HCT116 (cell line): Measurements from ENCODE around the gene WDR31. TPM values are rescaled to one million over a fixed set of nuclear protein-coding genes. Genes with fewer than 3 reads are reported as not detected.

Experiments
- ATAC-seq: fragments of 200-7000 bp; cut with Tn5 transposase; 2 replicates; pipeline ENCODE4 v1.9.1; 2020; ENCODE audit warnings: mild to moderate bottlenecking, moderate library complexity
- BruUV-seq: library from RNA; stranded (reverse); fragments of 400-500 nt; replicated peaks from 2 replicates; lab custom pipeline; 2021; lab: Mats Ljungman, UMichigan
- CTCF ChIA-PET: fragments of 300-600 bp; sonication (Branson Sonifier 250); formaldehyde crosslinking; loops from one replicate; lab custom pipeline; 2021; ENCODE audit warnings: antibody characterized with exemption; lab: Charles Lee
- POLR2A ChIA-PET: fragments of 300-600, 350-600 bp; sonication (Branson Sonifier 250); formaldehyde crosslinking; loops from one replicate; lab custom pipeline; 2021; ENCODE audit warnings: antibody characterized with exemption; lab: Charles Lee
- RAD21 ChIA-PET, 2 experiments: fragments of 300-600 bp; sonication (Branson Sonifier 250); formaldehyde crosslinking; loops; one replicate each; lab custom pipeline; 2023; ENCODE audit warnings: low total read pairs in 2 of 2; ENCODE audit not compliant: uncharacterized antibody in 2 of 2, unreplicated experiment in 2 of 2, low non-redundant PET in 1 of 2; lab: Charles Lee
- DNase-seq: peaks from one replicate; pipeline ENCODE4 v3.0.0-alpha.2; 2010; ENCODE audit warnings: low read depth, low spot score
- H2AFZ ChIP-seq: fragments of 200-600 bp; shearing (Covaris generic), sonication (generic); 2 replicates; pipeline ENCODE4 v1.6.1; 2017; ENCODE audit warnings: low read depth, mixed run types, mixed read lengths, antibody characterized with exemption, low read length; ENCODE audit not compliant: poor library complexity, severe bottlenecking
- H3K27ac ChIP-seq: 2 replicates; pipeline ENCODE4 v1.5.1; 2012; ENCODE audit warnings: low read depth, low read length
- H3K27me3 ChIP-seq: fragments of 200-600 bp; sonication (generic); 2 replicates; pipeline ENCODE4 v1.6.1; 2016; ENCODE audit warnings: mixed run types, low read length, mixed read lengths; ENCODE audit not compliant: insufficient read depth
- H3K36me3 ChIP-seq, 2 experiments: fragments of 200-500 bp in 1 of 2; fragments of 200-600 bp in 1 of 2; sonication (Bioruptor generic) in 1 of 2; sonication (generic) in 1 of 2; 2 replicates each; pipeline versions ENCODE4 v1.5.1 to v1.6.1; 2014 to 2016; ENCODE audit warnings: low read length in 2 of 2, inconsistent platforms in 1 of 2, mixed read lengths in 1 of 2, mixed run types in 1 of 2; ENCODE audit not compliant: insufficient read depth in 2 of 2, control insufficient read depth in 1 of 2
- H3K4me1 ChIP-seq, 2 experiments: fragments of 200-600 bp in 1 of 2; sonication (generic) in 1 of 2; 2 replicates each; pipeline versions ENCODE4 v1.5.1 to v1.6.1; 2012 to 2017; ENCODE audit warnings: low read length in 2 of 2, inconsistent platforms in 1 of 2, mild to moderate bottlenecking in 1 of 2, mixed read lengths in 1 of 2, mixed run types in 1 of 2, moderate library complexity in 1 of 2; ENCODE audit not compliant: insufficient read depth in 2 of 2, control insufficient read depth in 1 of 2
- H3K4me2 ChIP-seq: fragments of 200-600 bp; sonication (generic); 2 replicates; pipeline ENCODE4 v1.6.1; 2017; ENCODE audit warnings: mixed run types, low read length, mixed read lengths
- H3K4me3 ChIP-seq, 2 experiments: fragments of 200-600 bp in 1 of 2; sonication (generic) in 1 of 2; replicated peaks in 1 of 2; 2 replicates each; pipeline ENCODE4 v1.5.1; 2011 to 2016; ENCODE audit warnings: low read length in 2 of 2, control low read depth in 1 of 2, low read depth in 1 of 2, mild to moderate bottlenecking in 1 of 2, mixed read lengths in 1 of 2, mixed run types in 1 of 2
- H3K79me2 ChIP-seq: fragments of 200-600 bp; sonication (generic); 2 replicates; pipeline ENCODE4 v1.6.1; 2017; ENCODE audit warnings: mild to moderate bottlenecking, mixed run types, low read length, moderate library complexity, mixed read lengths; ENCODE audit not compliant: insufficient read depth
- H3K9ac ChIP-seq: fragments of 200-600 bp; sonication (generic); 2 replicates; pipeline ENCODE4 v1.6.1; 2016; ENCODE audit warnings: low read length, mixed read lengths
- H3K9me2 ChIP-seq: fragments of 200-600 bp; sonication (generic), shearing (Covaris generic); 2 replicates; pipeline ENCODE4 v1.6.1; 2017; ENCODE audit warnings: mixed run types, mild to moderate bottlenecking, moderate library complexity; ENCODE audit not compliant: insufficient read depth
- H3K9me3 ChIP-seq, 2 experiments: fragments of 200-500 bp in 1 of 2; fragments of 200-600 bp in 1 of 2; sonication (Bioruptor generic) in 1 of 2; sonication (generic) in 1 of 2; 2 replicates each; pipeline ENCODE4 v1.6.1; 2014 to 2017; ENCODE audit warnings: low read length in 2 of 2, mixed read lengths in 2 of 2, inconsistent platforms in 1 of 2, low read depth in 1 of 2, mild to moderate bottlenecking in 1 of 2, mixed run types in 1 of 2, moderate library complexity in 1 of 2; ENCODE audit not compliant: control insufficient read depth in 1 of 2, insufficient read depth in 1 of 2
- H4K20me1 ChIP-seq: fragments of 200-600 bp; sonication (generic), shearing (Covaris generic); 2 replicates; pipeline ENCODE4 v1.6.1; 2017; ENCODE audit warnings: mixed run types, mild to moderate bottlenecking, moderate library complexity; ENCODE audit not compliant: insufficient read depth
- CEBPB ChIP-seq: IDR thresholded peaks from 2 replicates; pipeline ENCODE4 v1.6.1; 2012; ENCODE audit warnings: low read depth
- EGR1 ChIP-seq: IDR thresholded peaks from 2 replicates; pipeline ENCODE4 v1.6.1; 2012; ENCODE audit warnings: low read depth
- EZH2 ChIP-seq: fragments of 200-600 bp; sonication (generic); IDR thresholded peaks from 2 replicates; pipeline ENCODE4 v1.6.1; 2017; ENCODE audit warnings: antibody characterized with exemption, mixed run types
- EZH2phosphoT487 ChIP-seq: fragments of 200-600 bp; IDR thresholded peaks from 2 replicates; pipeline ENCODE4 v1.6.1; 2018; ENCODE audit warnings: antibody characterized with exemption, borderline replicate concordance
- FOSL1 ChIP-seq: IDR thresholded peaks from 2 replicates; pipeline ENCODE4 v1.6.1; 2012; ENCODE audit warnings: low read depth
- JUND ChIP-seq: IDR thresholded peaks from 2 replicates; pipeline ENCODE4 v1.6.1; 2012
- POLR2A ChIP-seq: IDR thresholded peaks from 2 replicates; pipeline ENCODE4 v1.7.0; 2011; ENCODE audit warnings: borderline replicate concordance; ENCODE audit not compliant: insufficient read depth, insufficient read length; ENCODE audit errors: extremely low read depth
- POLR2AphosphoS5 ChIP-seq: IDR thresholded peaks from 2 replicates; pipeline ENCODE4 v1.6.1; 2011; ENCODE audit warnings: mild to moderate bottlenecking, low read depth, low read length, moderate library complexity
- RAD21 ChIP-seq: IDR thresholded peaks from 2 replicates; pipeline ENCODE4 v1.6.1; 2012; ENCODE audit warnings: low read depth, mild to moderate bottlenecking
- SIN3A ChIP-seq: IDR thresholded peaks from 2 replicates; pipeline ENCODE4 v1.6.1; 2012; ENCODE audit warnings: low read depth
- SP1 ChIP-seq: IDR thresholded peaks from 2 replicates; pipeline ENCODE4 v1.6.1; 2012; ENCODE audit warnings: low read depth
- SRF ChIP-seq: IDR thresholded peaks from 2 replicates; pipeline ENCODE4 v1.6.1; 2012; ENCODE audit warnings: low read depth
- YY1 ChIP-seq: IDR thresholded peaks from 2 replicates; pipeline ENCODE4 v1.6.1; 2011; ENCODE audit warnings: low read length, low read depth, moderate library complexity, mild to moderate bottlenecking; ENCODE audit not compliant: insufficient replicate concordance; ENCODE audit errors: extremely low read depth
- ZFX ChIP-seq: fragments of 450-650 bp; IDR thresholded peaks from 2 replicates; pipeline ENCODE4 v1.6.1; 2017
- ZNF274 ChIP-seq: fragments of 200-500 bp; sonication (Bioruptor generic); IDR thresholded peaks from 2 replicates; pipeline ENCODE4 v1.6.1; 2014; ENCODE audit warnings: mild to moderate bottlenecking, low read depth, low read length, inconsistent platforms
- intact Hi-C: fragments of 100-400 bp; cut with micrococcal nuclease; formaldehyde crosslinking; loops from 2 replicates; pipeline ENCODE4 v1.10.0; 2022
- total RNA-seq: library from RNA; stranded (reverse); gene quantifications from one replicate; pipeline ENCODE4 v1.2.1, GENCODE V29; 2021; ENCODE audit not compliant: unreplicated experiment
- TF ChIP-seq, protein P1 (sequence below): IDR thresholded peaks from 2 replicates; pipeline ENCODE4 v1.6.1; 2012
- TF ChIP-seq, protein P2 (sequence below), 3 experiments: fragments of 200-600 bp in 1 of 3; sonication (generic) in 1 of 3; IDR thresholded peaks in 2 of 3; conservative IDR thresholded peaks in 1 of 3; 2 replicates each; pipeline ENCODE4 v1.5.1; 2012 to 2017; ENCODE audit warnings: low read depth in 2 of 3, low read length in 2 of 3, antibody characterized with exemption in 1 of 3, borderline replicate concordance in 1 of 3, control low read depth in 1 of 3, mild to moderate bottlenecking in 1 of 3, mixed read lengths in 1 of 3, mixed run types in 1 of 3, moderate library complexity in 1 of 3; ENCODE audit not compliant: insufficient read depth in 1 of 3
- TF ChIP-seq, protein P3 (sequence below): IDR thresholded peaks from 2 replicates; pipeline ENCODE4 v1.6.1; 2012

WDR31 gene
- total RNA-seq, 1 experiment from 2014 or later = 5.9 TPM

DNA sequence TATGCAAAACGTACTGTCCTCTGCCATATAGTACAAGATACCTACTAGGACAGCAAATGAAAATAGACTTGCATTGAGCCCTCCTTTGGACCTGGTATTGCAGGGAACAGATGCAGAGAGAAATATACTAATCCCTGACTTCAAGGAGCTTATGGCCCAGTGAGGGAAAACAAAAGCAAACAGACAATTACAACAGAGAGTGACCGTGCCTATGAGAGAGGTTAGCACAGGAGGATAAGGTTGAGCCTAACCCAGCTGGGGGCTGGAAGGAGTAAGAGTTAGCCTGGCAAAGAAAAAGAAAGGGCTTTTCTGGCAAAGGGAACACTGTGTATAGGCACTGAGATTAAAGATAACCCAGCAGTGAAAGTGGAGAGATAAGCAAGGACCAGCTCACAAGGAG is 70.2 kb downstream of the WDR31 start:
- TF ChIP-seq EGR1 (no peak), ZFX (no peak), POLR2A (no peak), EZH2 (no peak)
- TF ChIP-seq, protein P1, sequence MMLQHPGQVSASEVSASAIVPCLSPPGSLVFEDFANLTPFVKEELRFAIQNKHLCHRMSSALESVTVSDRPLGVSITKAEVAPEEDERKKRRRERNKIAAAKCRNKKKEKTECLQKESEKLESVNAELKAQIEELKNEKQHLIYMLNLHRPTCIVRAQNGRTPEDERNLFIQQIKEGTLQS = no peak
- TF ChIP-seq, protein P2, sequence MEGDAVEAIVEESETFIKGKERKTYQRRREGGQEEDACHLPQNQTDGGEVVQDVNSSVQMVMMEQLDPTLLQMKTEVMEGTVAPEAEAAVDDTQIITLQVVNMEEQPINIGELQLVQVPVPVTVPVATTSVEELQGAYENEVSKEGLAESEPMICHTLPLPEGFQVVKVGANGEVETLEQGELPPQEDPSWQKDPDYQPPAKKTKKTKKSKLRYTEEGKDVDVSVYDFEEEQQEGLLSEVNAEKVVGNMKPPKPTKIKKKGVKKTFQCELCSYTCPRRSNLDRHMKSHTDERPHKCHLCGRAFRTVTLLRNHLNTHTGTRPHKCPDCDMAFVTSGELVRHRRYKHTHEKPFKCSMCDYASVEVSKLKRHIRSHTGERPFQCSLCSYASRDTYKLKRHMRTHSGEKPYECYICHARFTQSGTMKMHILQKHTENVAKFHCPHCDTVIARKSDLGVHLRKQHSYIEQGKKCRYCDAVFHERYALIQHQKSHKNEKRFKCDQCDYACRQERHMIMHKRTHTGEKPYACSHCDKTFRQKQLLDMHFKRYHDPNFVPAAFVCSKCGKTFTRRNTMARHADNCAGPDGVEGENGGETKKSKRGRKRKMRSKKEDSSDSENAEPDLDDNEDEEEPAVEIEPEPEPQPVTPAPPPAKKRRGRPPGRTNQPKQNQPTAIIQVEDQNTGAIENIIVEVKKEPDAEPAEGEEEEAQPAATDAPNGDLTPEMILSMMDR (IDR thresholded peaks at IDR 0.05 in 2 of 3, conservative IDR thresholded peaks at IDR 0.05 in 1 of 3; ENCODE audit: borderline replicate concordance in 1 of 3, insufficient read depth in 1 of 3, low read depth in 2 of 3, low read length in 2 of 3) = no peak
- ATAC-seq = no peak
- POLR2A ChIA-PET = no interaction called here
- Histone ChIP-seq H4K20me1 (no peaks in the 10 kb centered on the region), H3K4me2 (no peak overlapping the region), H3K9ac (no peak overlapping the region), H3K36me3 (peaks cover 21 to 23% of the 10 kb centered on the region in 2 experiments; a peak in 3 of 4 replicates), H3K4me1 (peaks cover 0 to 9% of the 10 kb centered on the region in 2 experiments; a peak in 2 of 4 replicates), H2AFZ (no peak overlapping the region), H3K27ac (no peak overlapping the region), H3K9me3 (no peaks in the 10 kb centered on the region), H3K9me2 (no peaks in the 10 kb centered on the region), H3K27me3 (no peaks in the 10 kb centered on the region), H3K4me3 (no peak overlapping the region), H3K79me2 (peaks cover 15% of the 10 kb centered on the region)
- intact Hi-C loops = loop anchor here (10.0 kb wide), 1 partner anchor 345 kb away; no protein-coding TSS in a partner anchor
- CTCF ChIA-PET = no interaction called here
- BruUV-seq = no TSS peak
- no peak for DNase-seq
- RAD21 ChIA-PET = no interaction called here

DNA sequence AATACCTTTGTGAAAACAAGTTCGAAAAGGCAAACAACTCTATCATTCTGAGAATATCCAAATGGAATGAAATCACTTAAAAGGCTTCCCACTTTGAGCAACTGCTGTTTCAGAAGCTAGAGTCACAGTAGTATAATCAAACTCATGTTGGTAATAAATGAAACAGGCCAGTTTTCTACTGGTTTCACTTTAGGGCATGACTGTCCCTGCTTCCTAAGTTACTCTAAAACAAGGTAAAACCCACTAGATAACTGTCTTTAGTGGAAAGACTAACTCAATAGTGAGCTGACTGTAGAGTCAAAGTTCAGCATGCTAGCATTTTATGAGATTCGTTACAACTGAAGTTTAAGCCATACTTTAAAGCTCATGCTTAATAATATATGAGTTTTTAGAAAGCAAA is 70.7 kb downstream of the WDR31 start:
- ATAC-seq = no peak
- Histone ChIP-seq H3K9ac (no peak overlapping the region), H3K4me3 (no peak overlapping the region), H3K79me2 (peaks cover 11% of the 10 kb centered on the region), H3K4me2 (no peak overlapping the region), H4K20me1 (no peaks in the 10 kb centered on the region), H2AFZ (no peak overlapping the region), H3K4me1 (peaks cover 0 to 5% of the 10 kb centered on the region in 2 experiments; a peak in 2 of 4 replicates), H3K9me2 (no peaks in the 10 kb centered on the region), H3K27ac (no peak overlapping the region), H3K9me3 (no peaks in the 10 kb centered on the region), H3K36me3 (peaks cover 21 to 23% of the 10 kb centered on the region in 2 experiments; a peak in 3 of 4 replicates), H3K27me3 (no peaks in the 10 kb centered on the region)
- BruUV-seq = no TSS peak
- ChIA-PET CTCF (no interaction called here), RAD21 (no interaction called here), POLR2A (no interaction called here)
- no peak for DNase-seq
- intact Hi-C loops = no loop called here
- no peak for TF ChIP-seq CEBPB
- no peak for TF ChIP-seq RAD21
- TF ChIP-seq, protein P3, sequence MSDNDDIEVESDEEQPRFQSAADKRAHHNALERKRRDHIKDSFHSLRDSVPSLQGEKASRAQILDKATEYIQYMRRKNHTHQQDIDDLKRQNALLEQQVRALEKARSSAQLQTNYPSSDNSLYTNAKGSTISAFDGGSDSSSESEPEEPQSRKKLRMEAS = no peak
- no peak for TF ChIP-seq POLR2AphosphoS5
- TF ChIP-seq, protein P2 (IDR thresholded peaks at IDR 0.05 in 2 of 3, conservative IDR thresholded peaks at IDR 0.05 in 1 of 3; ENCODE audit: borderline replicate concordance in 1 of 3, insufficient read depth in 1 of 3, low read depth in 2 of 3, low read length in 2 of 3) = no peak
- no peak for TF ChIP-seq EZH2phosphoT487
- TF ChIP-seq JUND = no peak
- no peak for TF ChIP-seq EZH2
- no peak for TF ChIP-seq FOSL1
- no peak for TF ChIP-seq ZFX
- TF ChIP-seq SRF = no peak
- no peak for TF ChIP-seq ZNF274
- no peak for TF ChIP-seq YY1
- TF ChIP-seq SP1 = no peak
- no peak for TF ChIP-seq POLR2A
- no peak for TF ChIP-seq SIN3A
